Vagina (tissue), 2 donors: ENCODE results near the gene GFRAL. TPM values are rescaled to one million over a fixed set of nuclear protein-coding genes. Genes with fewer than 3 reads are reported as not detected.

Experiments used
- DNase-seq, 2 donors: peaks; one replicate each; pipeline ENCODE4 v3.0.0-alpha.2; 2017; ENCODE audit errors: extremely low spot score in 2 of 2
- H3K27ac ChIP-seq: fragments of 200-600 bp; sonication (generic); one replicate; pipeline ENCODE4 v1.5.1; 2019
- H3K27me3 ChIP-seq: fragments of 200-600 bp; sonication (generic); one replicate; pipeline ENCODE4 v1.5.1; 2019
- H3K36me3 ChIP-seq, 2 donors: fragments of 200-600 bp; sonication (generic); one replicate each; pipeline ENCODE4 v1.5.1; 2017 to 2019
- H3K4me1 ChIP-seq: fragments of 200-600 bp; sonication (generic); one replicate; pipeline ENCODE4 v1.5.1; 2019
- H3K4me3 ChIP-seq, 2 donors: fragments of 200-600 bp; sonication (generic); 1 replicate in 1 of 2; 2 replicates in 1 of 2; pipeline ENCODE4 v1.5.1; 2016 to 2019
- H3K9me3 ChIP-seq: fragments of 200-600 bp; sonication (generic); one replicate; pipeline ENCODE4 v1.5.1; 2019
- POLR2A ChIP-seq, 2 donors: fragments of 450-650 bp; IDR thresholded peaks; one replicate each; pipeline ENCODE4 v1.6.1; 2017; ENCODE audit warnings: antibody characterized with exemption in 2 of 2, mild to moderate bottlenecking in 2 of 2, moderate library complexity in 2 of 2
- POLR2AphosphoS5 ChIP-seq, 2 donors: sonication (generic); formaldehyde crosslinking; IDR thresholded peaks; one replicate each; pipeline ENCODE4 v1.9.0; 2017; ENCODE audit warnings: antibody characterized with exemption in 2 of 2, mild to moderate bottlenecking in 2 of 2, low read depth in 1 of 2; ENCODE audit not compliant: insufficient read depth in 1 of 2
- intact Hi-C: fragments of 100-400 bp; cut with DNase I; formaldehyde crosslinking; loops from one replicate; pipeline ENCODE4 v1.15.1; 2023
- total RNA-seq: library from RNA; depleted of rRNA; stranded (reverse); fragments of >200 nt; gene quantifications from one replicate; pipeline ENCODE4 v1.2.3, GENCODE V29; 2016
- TF ChIP-seq, protein P1 (sequence below), 3 experiments: fragments of 450-650 bp in 2 of 3; fragments of 200-600 bp in 1 of 3; sonication (generic) in 1 of 3; IDR thresholded peaks; one replicate each; pipeline ENCODE4 v1.5.1; 2017 to 2019; ENCODE audit warnings: antibody characterized with exemption in 3 of 3, mild to moderate bottlenecking in 2 of 3, moderate library complexity in 2 of 3

Gene GFRAL
- total RNA-seq, 1 donor from 2014 or later = not detected

DNA sequence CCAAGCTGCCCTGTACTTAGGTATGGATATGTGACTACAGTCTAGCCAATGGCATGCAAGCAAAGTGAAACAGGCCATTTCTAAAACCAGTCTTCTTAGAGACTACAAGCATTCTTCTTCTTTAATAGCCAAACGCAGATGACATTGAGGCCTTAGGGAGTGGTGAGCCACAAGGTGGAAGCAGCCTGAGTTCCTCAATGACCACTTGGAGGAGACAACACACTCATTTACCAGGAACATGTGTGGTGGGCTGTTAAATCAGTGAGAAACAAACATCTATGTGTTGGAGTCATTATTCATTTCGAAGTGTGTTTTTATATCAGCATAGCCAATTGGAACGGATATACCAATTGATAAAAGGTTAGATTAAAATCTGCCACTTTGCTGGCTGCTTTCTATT is 122.0 kb downstream of the GFRAL start:
- Histone ChIP-seq H3K4me1 (no peaks in the 10 kb centered on the region), H3K9me3 (no peaks in the 10 kb centered on the region), H3K27me3 (no peaks in the 10 kb centered on the region), H3K36me3 (no peaks in the 10 kb centered on the region), H3K4me3 (no peak overlapping the region), H3K27ac (no peak overlapping the region)
- TF ChIP-seq, protein P1, sequence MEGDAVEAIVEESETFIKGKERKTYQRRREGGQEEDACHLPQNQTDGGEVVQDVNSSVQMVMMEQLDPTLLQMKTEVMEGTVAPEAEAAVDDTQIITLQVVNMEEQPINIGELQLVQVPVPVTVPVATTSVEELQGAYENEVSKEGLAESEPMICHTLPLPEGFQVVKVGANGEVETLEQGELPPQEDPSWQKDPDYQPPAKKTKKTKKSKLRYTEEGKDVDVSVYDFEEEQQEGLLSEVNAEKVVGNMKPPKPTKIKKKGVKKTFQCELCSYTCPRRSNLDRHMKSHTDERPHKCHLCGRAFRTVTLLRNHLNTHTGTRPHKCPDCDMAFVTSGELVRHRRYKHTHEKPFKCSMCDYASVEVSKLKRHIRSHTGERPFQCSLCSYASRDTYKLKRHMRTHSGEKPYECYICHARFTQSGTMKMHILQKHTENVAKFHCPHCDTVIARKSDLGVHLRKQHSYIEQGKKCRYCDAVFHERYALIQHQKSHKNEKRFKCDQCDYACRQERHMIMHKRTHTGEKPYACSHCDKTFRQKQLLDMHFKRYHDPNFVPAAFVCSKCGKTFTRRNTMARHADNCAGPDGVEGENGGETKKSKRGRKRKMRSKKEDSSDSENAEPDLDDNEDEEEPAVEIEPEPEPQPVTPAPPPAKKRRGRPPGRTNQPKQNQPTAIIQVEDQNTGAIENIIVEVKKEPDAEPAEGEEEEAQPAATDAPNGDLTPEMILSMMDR (IDR thresholded peaks at IDR 0.05) = no peak
- TF ChIP-seq POLR2AphosphoS5 (IDR thresholded peaks at IDR 0.05; ENCODE audit: insufficient read depth in 1 of 2, low read depth in 1 of 2) (no peak), POLR2A (IDR thresholded peaks at IDR 0.05) (no peak)
- DNase-seq = no peak
- intact Hi-C loops = loop anchor here (10.0 kb wide), 1 partner anchor 506 kb away; no protein-coding TSS in a partner anchor

DNA sequence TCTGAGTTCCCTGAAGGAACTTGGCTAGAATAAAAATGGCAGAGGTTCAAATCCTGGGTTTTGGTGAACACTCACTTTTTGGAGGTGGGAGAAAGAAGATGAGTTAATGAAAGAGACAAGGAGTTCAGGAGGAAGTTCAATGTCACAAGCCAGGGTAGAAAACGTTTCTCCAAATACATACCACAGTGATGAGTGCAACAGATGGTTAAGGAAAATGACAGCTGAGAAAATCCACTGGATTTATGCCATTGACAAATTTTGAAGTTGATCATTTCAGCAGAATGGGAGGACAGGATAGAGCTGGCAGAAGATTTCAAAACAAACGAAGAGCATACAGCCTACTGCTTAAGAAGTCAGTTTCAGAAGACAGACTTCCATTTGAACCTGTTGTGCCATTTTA is 122.7 kb downstream of the GFRAL start:
- no peak overlapping the region for H3K4me3 ChIP-seq
- intact Hi-C loops = no loop called here
- TF ChIP-seq POLR2A (IDR thresholded peaks at IDR 0.05) (no peak), POLR2AphosphoS5 (IDR thresholded peaks at IDR 0.05; ENCODE audit: insufficient read depth in 1 of 2, low read depth in 1 of 2) (no peak)
- TF ChIP-seq, protein P1 (IDR thresholded peaks at IDR 0.05) = no peak
- no peaks in the 10 kb centered on the region for H3K36me3 ChIP-seq
- H3K4me1 ChIP-seq = no peaks in the 10 kb centered on the region
- no peaks in the 10 kb centered on the region for H3K9me3 ChIP-seq
- no peak for DNase-seq
- H3K27ac ChIP-seq = no peak overlapping the region
- H3K27me3 ChIP-seq = no peaks in the 10 kb centered on the region

Other genes with a start within 250 kb of the GFRAL start
- gene HCRTR2, start 153.0 kb upstream of the GFRAL start, total RNA-seq = not detected